GM12874 (cell line): ENCODE results near the gene SAP130.

ENCODE experiments used
- CTCF ChIP-seq: IDR thresholded peaks from 2 replicates; pipeline ENCODE4 v1.5.1; 2011; ENCODE audit warnings: low read depth, mild to moderate bottlenecking, control low read depth, low read length, moderate library complexity; ENCODE audit not compliant: insufficient read depth

Gene SAP130

GRCh38 chr2:128057334-128057733 is 29.5 kb upstream of the SAP130 start:
- no peak for TF ChIP-seq CTCF

- no peak for TF ChIP-seq CTCF
Measured at GRCh38 chr2:128054104-128054885, 26.4 kb upstream of the SAP130 start.

GRCh38 chr2:128053331-128053730 is 25.5 kb upstream of the SAP130 start:
- TF ChIP-seq CTCF = no peak

GRCh38 chr2:128043041-128043440 is 15.2 kb upstream of the SAP130 start:
- no peak for TF ChIP-seq CTCF

- TF ChIP-seq CTCF = no peak
Measured at GRCh38 chr2:128041561-128041960, 13.7 kb upstream of the SAP130 start.

- no peak for TF ChIP-seq CTCF
Measured at GRCh38 chr2:128040166-128040771, 12.4 kb upstream of the SAP130 start.

GRCh38 chr2:128039535-128039934 is 11.7 kb upstream of the SAP130 start:
- TF ChIP-seq CTCF = no peak
